Activated CD4-positive, alpha-beta T cell treated with anti-CD3 and anti-CD28 coated beads, Interleukin-2, amount 50 U/mL, for 1 hour (primary cell): ENCODE data around the gene LRCH1.
"Not testable (repeated sequence)": the region's sequence is repeated elsewhere in the genome, so short reads cannot be mapped to it uniquely, and the experiment has no call there.

Experiments used
- DNase-seq: peaks from one replicate; pipeline ENCODE4 v3.0.0-alpha.2; 2020

Gene LRCH1

GRCh38 chr13:46552889-46553520 is at the start of gene LRCH1:
LRCH1 (plus strand) TSS chr13:46553170; CDS start chr13:46553397, 227 bp downstream.
- peak; percentile 85 for DNase-seq

GRCh38 chr13:46504036-46504435 is 48.9 kb upstream of the LRCH1 start:
- no peak for DNase-seq

- no peak for DNase-seq
These were observed 45.0 kb upstream of the LRCH1 start for GRCh38 chr13:46507981-46508380.

- DNase-seq = no peak
These were observed 43.0 kb upstream of the LRCH1 start for GRCh38 chr13:46509981-46510380.

- DNase-seq = no peak
These were observed 37.2 kb upstream of the LRCH1 start for GRCh38 chr13:46515803-46516202.

- no peak for DNase-seq
These were observed 36.2 kb upstream of the LRCH1 start for GRCh38 chr13:46516599-46517338.

GRCh38 chr13:46517748-46518147 is 35.2 kb upstream of the LRCH1 start:
- not testable (repeated sequence) for DNase-seq

GRCh38 chr13:46519182-46519581 is 33.8 kb upstream of the LRCH1 start:
- DNase-seq = no peak

GRCh38 chr13:46520166-46520565 is 32.8 kb upstream of the LRCH1 start:
- no peak for DNase-seq

GRCh38 chr13:46521486-46521885 is 31.5 kb upstream of the LRCH1 start:
- no peak for DNase-seq

- DNase-seq = no peak
These were observed 30.8 kb upstream of the LRCH1 start for GRCh38 chr13:46521921-46522747.

- DNase-seq = no peak
These were observed 30.3 kb upstream of the LRCH1 start for GRCh38 chr13:46522748-46523030.

GRCh38 chr13:46523972-46524752 is 28.8 kb upstream of the LRCH1 start:
- no peak for DNase-seq

GRCh38 chr13:46526100-46526735 is 26.8 kb upstream of the LRCH1 start:
- no peak for DNase-seq

- DNase-seq = no peak
These were observed 26.2 kb upstream of the LRCH1 start for GRCh38 chr13:46526740-46527139.

GRCh38 chr13:46527237-46527636 is 25.7 kb upstream of the LRCH1 start:
- no peak for DNase-seq

GRCh38 chr13:46529216-46529919 is 23.6 kb upstream of the LRCH1 start:
- DNase-seq = no peak

GRCh38 chr13:46530084-46530935 is 22.7 kb upstream of the LRCH1 start:
- no peak for DNase-seq

GRCh38 chr13:46531953-46532352 is 21.0 kb upstream of the LRCH1 start:
- no peak for DNase-seq

- DNase-seq = no peak
These were observed 18.0 kb upstream of the LRCH1 start for GRCh38 chr13:46535002-46535401.

GRCh38 chr13:46535825-46536224 is 17.1 kb upstream of the LRCH1 start:
- DNase-seq = no peak
